Neural progenitor cell (in vitro differentiated cells): ENCODE measurements around the gene CELA2B.

Source experiments
- CTCF ChIP-seq: fragments of 200-600 bp; sonication (generic); IDR thresholded peaks from 2 replicates; pipeline ENCODE4 v1.5.1; 2017; ENCODE audit warnings: antibody characterized with exemption, mild to moderate bottlenecking
- EZH2 ChIP-seq: fragments of 200-600 bp; sonication (generic); IDR thresholded peaks from 2 replicates; pipeline ENCODE4 v1.6.1; 2017; ENCODE audit warnings: antibody characterized with exemption, mild to moderate bottlenecking, moderate library complexity
- EZH2phosphoT487 ChIP-seq: fragments of 200-600 bp; sonication (generic); IDR thresholded peaks from 2 replicates; pipeline ENCODE4 v1.6.1; 2017; ENCODE audit warnings: antibody characterized with exemption

GRCh38 chr1:15501208-15502032 lies 25.5 kb downstream of the CELA2B start:
- TF ChIP-seq EZH2 (no peak), CTCF (peak; percentile 88), EZH2phosphoT487 (no peak)
